Duodenal mucosa (tissue), 2 donors: Measurements from ENCODE around the gene HACE1.
"Not testable (repeated sequence)": the region's sequence is repeated elsewhere in the genome, so short reads cannot be mapped to it uniquely, and the experiment has no call there.

Experiments used
- H3K27ac ChIP-seq: one replicate; pipeline ENCODE4 v1.7.0; 2013; ENCODE audit warnings: low read depth, low read length
- H3K27me3 ChIP-seq, 2 donors: one replicate each; pipeline ENCODE4 v1.7.0; 2013; ENCODE audit warnings: low read length in 2 of 2, control low read depth in 1 of 2; ENCODE audit not compliant: insufficient read depth in 2 of 2, control insufficient read depth in 1 of 2
- H3K36me3 ChIP-seq, 2 donors: one replicate each; pipeline ENCODE4 v1.7.0; 2013; ENCODE audit warnings: low read length in 2 of 2, control low read depth in 1 of 2; ENCODE audit not compliant: insufficient read depth in 2 of 2, control insufficient read depth in 1 of 2
- H3K4me1 ChIP-seq, 2 donors: one replicate each; pipeline ENCODE4 v1.7.0; 2013; ENCODE audit warnings: low read length in 2 of 2, control low read depth in 1 of 2; ENCODE audit not compliant: insufficient read depth in 2 of 2, control insufficient read depth in 1 of 2
- H3K4me3 ChIP-seq, 2 donors: one replicate each; pipeline ENCODE4 v1.7.0; 2013; ENCODE audit warnings: low read length in 2 of 2, low read depth in 1 of 2
- H3K9ac ChIP-seq, 2 donors: one replicate each; pipeline ENCODE4 v1.7.0; 2013; ENCODE audit warnings: low read length in 2 of 2, low read depth in 1 of 2
- H3K9me3 ChIP-seq, 2 donors: one replicate each; pipeline ENCODE4 v1.7.0; 2013; ENCODE audit warnings: low read length in 2 of 2, control low read depth in 1 of 2; ENCODE audit not compliant: control insufficient read depth in 1 of 2

HACE1 gene

DNA sequence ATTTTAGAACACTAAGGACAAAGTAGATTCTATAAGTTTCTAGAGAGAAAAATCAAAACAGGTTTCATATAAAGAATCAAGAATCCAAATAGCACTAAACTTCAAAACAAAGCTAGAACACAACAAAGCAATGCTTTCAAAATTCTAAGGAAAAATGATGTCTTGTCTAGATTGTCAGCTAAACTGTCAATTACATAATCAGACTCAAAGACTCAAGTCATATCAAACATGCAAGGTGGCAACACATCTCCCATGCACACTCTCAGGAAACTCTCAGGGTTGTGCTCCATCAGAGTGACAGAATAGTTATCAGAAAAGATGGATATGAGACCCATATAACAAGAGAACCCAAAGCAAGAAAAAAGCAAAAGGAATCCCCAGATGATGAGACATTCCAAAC is 23.9 kb downstream of the HACE1 start:
- peaks cover 0 to 4% of the 10 kb centered on the region in 2 donors for H3K36me3 ChIP-seq

DNA sequence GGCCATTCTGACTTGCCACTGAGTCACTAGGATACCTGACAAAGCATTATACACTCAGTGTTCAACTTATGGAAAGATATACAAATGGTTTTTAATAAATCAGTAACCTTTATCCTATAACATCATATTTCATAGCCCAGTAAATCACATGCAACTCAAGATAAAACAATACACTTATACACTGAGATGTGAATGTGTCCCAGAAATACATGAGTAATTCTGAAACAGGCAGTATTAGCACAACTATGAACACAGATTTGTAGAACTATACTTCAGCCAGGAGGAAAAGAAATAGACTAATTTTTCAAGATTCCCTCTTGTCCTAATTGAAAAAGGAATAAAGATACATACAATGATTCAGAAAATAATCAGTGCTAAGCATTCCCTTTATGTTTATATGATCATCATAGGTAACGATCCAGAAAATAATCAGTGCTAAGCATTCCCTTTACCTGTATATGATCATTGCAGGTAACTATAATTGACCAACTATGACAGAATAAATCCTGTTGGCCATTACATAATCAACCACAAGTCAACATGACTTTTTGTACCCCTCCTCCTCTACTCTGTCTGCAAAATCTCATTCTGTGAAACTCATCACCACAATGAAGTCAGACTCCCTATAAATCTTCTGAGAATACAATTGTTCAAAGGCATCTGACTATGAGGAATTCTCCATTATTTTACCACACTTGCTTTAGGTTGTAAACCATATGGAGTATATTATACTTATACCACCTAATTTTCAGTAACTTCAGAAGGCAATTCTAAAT is 30.3 kb downstream of the HACE1 start:
- Histone ChIP-seq H3K36me3 (peaks cover 0 to 4% of the 10 kb centered on the region in 2 donors), H3K4me3 (no peak overlapping the region), H3K9me3 (peaks cover 0 to 4% of the 10 kb centered on the region in 2 donors), H3K27ac (no peak overlapping the region), H3K27me3 (no peaks in the 10 kb centered on the region), H3K9ac (no peak overlapping the region), H3K4me1 (no peaks in the 10 kb centered on the region)

More for the DNA sequence above, 23.9 kb downstream of the HACE1 start:
- H3K9me3 ChIP-seq, result no peaks in the 10 kb centered on the region
- no peaks in the 10 kb centered on the region for H3K4me1 ChIP-seq
- no peak overlapping the region for H3K27ac ChIP-seq
- no peaks in the 10 kb centered on the region for H3K27me3 ChIP-seq
- no peak overlapping the region for H3K4me3 ChIP-seq
- no peak overlapping the region for H3K9ac ChIP-seq

DNA sequence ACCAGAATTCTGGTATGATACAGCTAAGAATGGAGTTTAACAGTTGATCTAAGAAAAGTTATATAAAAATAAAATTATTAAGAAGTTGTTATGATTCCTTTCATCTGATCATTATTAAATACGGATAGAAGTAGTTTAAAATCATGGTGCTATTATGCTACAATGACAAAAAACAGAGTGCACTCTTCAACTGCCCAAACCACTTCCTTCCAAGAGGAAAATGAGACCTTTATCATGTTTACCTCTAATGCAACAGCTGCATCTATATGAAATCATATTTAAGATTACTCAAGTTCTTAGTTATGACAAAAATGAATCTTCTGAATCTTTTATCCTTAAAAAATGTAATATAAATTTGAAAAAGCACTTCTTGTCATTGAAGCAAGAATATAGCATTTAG is 31.2 kb downstream of the HACE1 start:
- no peak overlapping the region for H3K9ac ChIP-seq
- peaks cover 0 to 4% of the 10 kb centered on the region in 2 donors for H3K9me3 ChIP-seq
- H3K4me1 ChIP-seq, result no peaks in the 10 kb centered on the region
- no peak overlapping the region for H3K4me3 ChIP-seq
- no peak overlapping the region for H3K27ac ChIP-seq
- no peaks in the 10 kb centered on the region for H3K27me3 ChIP-seq
- peaks cover 0 to 4% of the 10 kb centered on the region in 2 donors for H3K36me3 ChIP-seq

DNA sequence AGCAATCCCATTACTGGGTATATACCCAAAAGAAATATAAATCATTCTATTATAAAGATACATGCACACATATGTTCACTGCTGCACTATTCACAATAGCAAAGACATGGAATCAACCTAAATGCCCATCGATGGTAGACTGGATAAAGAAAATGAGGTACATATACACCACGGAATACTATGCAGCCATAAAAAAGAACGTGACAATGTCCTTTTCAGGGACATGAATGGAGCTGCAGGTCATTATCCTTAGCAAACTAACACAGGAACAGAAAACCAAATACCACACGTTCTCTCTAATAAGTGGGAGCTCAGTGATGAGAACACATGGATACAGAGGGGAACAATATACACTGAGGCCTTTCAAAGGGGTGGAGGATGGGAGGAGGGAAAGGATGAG is 38.9 kb downstream of the HACE1 start:
- not testable (repeated sequence) for H3K27me3 ChIP-seq, H3K36me3 ChIP-seq, H3K4me3 ChIP-seq, H3K27ac ChIP-seq, H3K9ac ChIP-seq, H3K4me1 ChIP-seq, H3K9me3 ChIP-seq

DNA sequence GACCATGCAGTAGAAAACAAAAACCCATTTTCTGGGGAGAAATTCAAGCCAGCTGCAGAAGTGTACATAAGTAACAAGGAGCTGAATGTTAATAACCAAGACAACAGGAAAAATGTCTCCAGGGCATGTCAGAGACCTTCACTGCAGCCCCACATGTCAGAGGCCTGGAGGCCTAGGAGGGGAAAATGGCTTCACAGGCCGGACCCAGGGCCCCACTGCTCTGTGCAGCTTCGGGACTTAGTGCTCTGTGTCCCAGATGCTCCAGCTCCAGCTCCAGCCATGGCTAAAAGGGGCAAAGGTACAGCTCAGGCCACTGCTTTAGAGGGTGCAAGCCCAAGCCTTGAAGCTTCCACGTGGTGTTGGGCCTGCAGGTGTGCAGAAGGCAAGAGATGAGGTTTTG is 43.6 kb downstream of the HACE1 start:
- Histone ChIP-seq H3K27me3 (no peaks in the 10 kb centered on the region), H3K9me3 (no peaks in the 10 kb centered on the region), H3K4me1 (no peaks in the 10 kb centered on the region), H3K4me3 (no peak overlapping the region), H3K9ac (no peak overlapping the region), H3K36me3 (no peaks in the 10 kb centered on the region), H3K27ac (no peak overlapping the region)

DNA sequence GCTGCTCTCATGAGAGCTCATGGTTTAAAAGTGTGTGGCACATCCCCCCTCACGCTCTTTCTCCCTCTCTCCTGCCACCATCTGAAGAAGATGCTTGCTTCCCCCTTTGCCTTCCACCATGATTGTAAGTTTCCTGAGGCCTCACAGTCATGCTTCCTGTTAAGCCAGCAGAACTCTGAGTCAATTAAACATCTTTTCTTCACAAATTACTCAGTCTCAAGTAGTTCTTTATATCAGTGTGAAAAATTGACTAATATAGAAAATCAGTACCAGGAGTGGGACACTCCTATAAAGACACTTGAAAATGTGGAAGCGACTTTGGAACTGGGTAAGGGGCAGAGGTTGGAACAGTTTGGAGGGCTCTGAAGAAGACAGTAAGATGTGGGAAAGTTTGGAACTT is 45.0 kb downstream of the HACE1 start:
- H3K36me3 ChIP-seq, result no peaks in the 10 kb centered on the region
- H3K27ac ChIP-seq, result no peak overlapping the region
- no peak overlapping the region for H3K9ac ChIP-seq
- H3K4me1 ChIP-seq, result no peaks in the 10 kb centered on the region
- no peaks in the 10 kb centered on the region for H3K27me3 ChIP-seq
- no peaks in the 10 kb centered on the region for H3K9me3 ChIP-seq
- no peak overlapping the region for H3K4me3 ChIP-seq

DNA sequence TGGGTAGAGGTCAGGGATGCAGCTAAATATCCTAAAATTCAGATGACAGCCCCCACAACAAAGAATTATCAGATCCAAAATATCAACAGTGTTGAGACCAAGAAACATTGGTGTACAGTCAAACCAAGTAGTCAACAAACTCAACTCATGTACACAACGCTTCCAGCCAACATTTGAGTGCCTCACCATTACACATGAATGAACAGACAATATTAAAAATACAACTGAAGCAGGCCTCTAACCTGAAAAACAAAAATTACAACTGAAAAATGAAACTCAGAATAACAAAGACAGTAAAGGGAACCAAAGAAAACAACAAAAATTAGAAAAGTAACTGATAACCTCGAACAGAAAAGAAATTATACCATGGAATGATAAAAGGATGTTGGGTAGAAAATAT is 46.2 kb downstream of the HACE1 start:
- Histone ChIP-seq H3K4me1 (no peaks in the 10 kb centered on the region), H3K27ac (no peak overlapping the region), H3K27me3 (no peaks in the 10 kb centered on the region), H3K4me3 (no peak overlapping the region), H3K36me3 (no peaks in the 10 kb centered on the region), H3K9ac (no peak overlapping the region), H3K9me3 (no peaks in the 10 kb centered on the region)

DNA sequence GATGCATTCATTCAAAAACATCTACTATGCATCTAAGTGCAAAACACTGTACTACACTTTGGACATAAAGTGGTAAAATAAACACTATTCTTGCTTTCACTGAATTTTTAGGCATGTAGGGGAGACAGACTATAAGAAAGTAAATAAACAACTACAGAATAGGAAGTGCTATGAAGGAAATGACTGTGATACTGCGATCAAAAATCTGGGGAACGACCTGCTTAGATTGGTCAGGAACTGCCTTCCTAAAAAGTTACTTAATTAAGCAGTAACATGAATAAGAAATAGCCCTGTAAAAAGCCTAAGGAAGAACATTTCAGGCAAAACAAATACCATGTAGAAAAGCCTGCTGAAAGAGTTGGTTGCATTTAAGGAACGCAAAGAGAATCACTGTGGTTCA is 50.6 kb downstream of the HACE1 start:
- Histone ChIP-seq H3K4me3 (no peak overlapping the region), H3K9ac (no peak overlapping the region), H3K27me3 (no peaks in the 10 kb centered on the region), H3K27ac (no peak overlapping the region), H3K4me1 (no peaks in the 10 kb centered on the region), H3K36me3 (no peaks in the 10 kb centered on the region), H3K9me3 (no peaks in the 10 kb centered on the region)

DNA sequence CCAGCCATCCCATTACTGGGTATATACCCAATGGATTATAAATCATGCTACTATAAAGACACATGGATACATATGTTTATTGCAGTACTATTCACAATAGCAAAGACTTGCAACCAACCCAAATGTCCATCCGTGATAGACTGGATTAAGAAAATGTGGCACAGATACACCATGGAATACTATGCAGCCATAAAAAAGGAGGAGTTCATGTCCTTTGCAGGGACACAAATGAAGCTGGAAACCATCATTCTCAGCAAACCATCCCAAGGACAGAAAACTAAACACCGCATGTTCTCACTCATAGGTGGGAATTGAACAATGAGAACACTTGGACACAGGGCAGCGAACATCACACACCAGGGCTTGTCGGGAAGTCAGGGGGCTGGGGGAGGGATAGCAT is 54.4 kb downstream of the HACE1 start:
- not testable (repeated sequence) for H3K4me3 ChIP-seq, H3K36me3 ChIP-seq, H3K9me3 ChIP-seq, H3K9ac ChIP-seq, H3K4me1 ChIP-seq, H3K27me3 ChIP-seq, H3K27ac ChIP-seq

DNA sequence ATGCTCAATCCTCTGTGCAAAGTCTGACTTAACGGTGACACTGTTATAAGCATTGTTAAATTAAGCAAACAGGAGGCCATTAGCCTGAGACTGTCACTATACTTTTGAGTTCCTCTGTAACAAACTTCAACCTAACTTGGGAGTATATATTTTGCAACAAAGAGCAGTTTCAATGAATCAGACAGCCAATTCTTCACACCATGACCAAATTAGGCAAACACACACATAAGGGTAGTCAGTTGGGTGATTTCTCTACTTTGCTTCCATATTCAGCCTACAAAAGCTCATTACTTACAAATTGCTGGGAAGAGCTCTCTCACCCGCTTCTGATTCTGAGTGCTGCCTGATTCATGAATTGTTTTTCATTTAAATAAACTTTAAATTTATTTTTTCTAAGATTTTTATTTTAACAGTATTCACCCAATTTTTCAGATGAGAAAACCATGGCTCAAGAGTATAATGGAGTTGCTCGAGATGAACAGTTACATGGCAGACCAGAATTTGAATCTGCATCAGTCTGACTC is 60.5 kb downstream of the HACE1 start:
- no peak overlapping the region for H3K4me3 ChIP-seq
- H3K9ac ChIP-seq, result no peak overlapping the region
- no peaks in the 10 kb centered on the region for H3K9me3 ChIP-seq
- H3K27me3 ChIP-seq, result no peaks in the 10 kb centered on the region
- H3K27ac ChIP-seq, result no peak overlapping the region
- H3K4me1 ChIP-seq, result no peaks in the 10 kb centered on the region
- no peaks in the 10 kb centered on the region for H3K36me3 ChIP-seq
